Lower lobe of right lung (tissue), 2 donors: Measurements from ENCODE around the gene WIPF2. TPM values are rescaled to one million over a fixed set of nuclear protein-coding genes. Genes with fewer than 3 reads are reported as not detected.

Experiments used
- ATAC-seq, 2 donors: fragments of 200-7000 bp; cut with Tn5 transposase; one replicate each; pipeline ENCODE4 v1.9.1; 2020 to 2022; ENCODE audit warnings: mild to moderate bottlenecking in 2 of 2, moderate library complexity in 2 of 2
- DNase-seq: peaks from one replicate; pipeline ENCODE4 v3.0.0-alpha.2; 2020
- H3K27ac ChIP-seq: fragments of 200-600 bp; one replicate; pipeline ENCODE4 v1.8.0; 2022
- H3K27me3 ChIP-seq: fragments of 200-600 bp; one replicate; pipeline ENCODE4 v1.8.0; 2022; ENCODE audit warnings: low read depth
- H3K36me3 ChIP-seq: fragments of 200-600 bp; one replicate; pipeline ENCODE4 v1.8.0; 2022; ENCODE audit warnings: mild to moderate bottlenecking
- H3K4me1 ChIP-seq: fragments of 200-600 bp; one replicate; pipeline ENCODE4 v1.8.0; 2022
- H3K4me3 ChIP-seq: fragments of 200-600 bp; one replicate; pipeline ENCODE4 v1.8.0; 2022; ENCODE audit warnings: mild to moderate bottlenecking
- H3K9me3 ChIP-seq: fragments of 200-600 bp; one replicate; pipeline ENCODE4 v1.8.0; 2022
- CTCF ChIP-seq: fragments of 200-600 bp; IDR thresholded peaks from one replicate; pipeline ENCODE4 v1.8.0; 2022; ENCODE audit warnings: antibody characterized with exemption, mild to moderate bottlenecking
- intact Hi-C: fragments of 100-400 bp; cut with DNase I; formaldehyde crosslinking; loops from one replicate; pipeline ENCODE4 v1.11.0; 2022
- microRNA-seq: library from miRNA; unstranded; fragments of <30 nt; microRNA quantifications from one replicate; pipeline ENCODE4 v1.2.0, GENCODE V29; 2020; ENCODE audit warnings: borderline number of aligned reads
- total RNA-seq: library from RNA; stranded (reverse); fragmentation: NEBNext Ultra II Directional; extraction: Animal tissue kit (Norgen Biotek cat#: 25700); gene quantifications from one replicate; pipeline ENCODE4 v1.2.1, GENCODE V29; 2021
- donor health status: DM: no; HTN: yes; CAD: no; lungs with severe emphysema.

Gene WIPF2
- total RNA-seq, 1 donor from 2014 or later = 42.4 TPM

GRCh38 chr17:40331743-40332641, 112.9 kb downstream of the WIPF2 start:
- no peaks in the 10 kb centered on the region for H3K27me3 ChIP-seq
- peak overlapping the region; percentile 96 for H3K27ac ChIP-seq
- DNase-seq (peak; percentile 92), ATAC-seq (peak; percentile 81 to 82)
- no peaks in the 10 kb centered on the region for H3K9me3 ChIP-seq
- TF ChIP-seq CTCF = no peak
- H3K4me1 ChIP-seq = peaks cover 100% of the 10 kb centered on the region
- H3K36me3 ChIP-seq = peaks cover 14% of the 10 kb centered on the region
- peak overlapping the region; percentile 26 for H3K4me3 ChIP-seq
- intact Hi-C loops = no loop called here

Small RNAs within 50 kb of the gene (microRNA-seq; reads per million reads assigned to microRNA genes)
- not detected for gene MIR6867

Other genes starting within 250 kb of the WIPF2 start
- 79.3 TPM for gene PSMD3, start 238.5 kb upstream of the WIPF2 start, total RNA-seq
- gene CSF3, start 203.9 kb upstream of the WIPF2 start, total RNA-seq = 1.9 TPM
- gene MED24, start 164.9 kb upstream of the WIPF2 start, total RNA-seq = 59.6 TPM
- 50.1 TPM for gene THRA, start 156.3 kb upstream of the WIPF2 start, total RNA-seq
- gene NR1D1, start 118.7 kb upstream of the WIPF2 start, total RNA-seq = 20.1 TPM
- 97.7 TPM for gene MSL1, start 97.3 kb upstream of the WIPF2 start, total RNA-seq
- 101 TPM for gene CASC3, start 78.8 kb upstream of the WIPF2 start, total RNA-seq
- 9.3 TPM for gene RAPGEFL1, start 41.8 kb upstream of the WIPF2 start, total RNA-seq
- gene CDC6, start 68.6 kb downstream of the WIPF2 start, total RNA-seq = 2.3 TPM
- gene RARA, start 89.9 kb downstream of the WIPF2 start, total RNA-seq = 82.6 TPM
- 3.1 TPM for gene GJD3, start 145.4 kb downstream of the WIPF2 start, total RNA-seq
- 6.7 TPM for gene TOP2A, start 198.6 kb downstream of the WIPF2 start, total RNA-seq
- gene IGFBP4, start 224.1 kb downstream of the WIPF2 start, total RNA-seq = 371 TPM